ENCODE data around the gene EML4. TPM values are rescaled to one million over a fixed set of nuclear protein-coding genes. Genes with fewer than 3 reads are reported as not detected.
A peak's percentile ranks its signal among the peaks of the same experiment; 100 is the strongest.

EML4 gene
- total and polyA plus RNA-seq, 9 of the 15 experiments (the other 6 are each of a cell fraction or from before 2014, with no cell fraction given), result 14.7 to 48.3 (median 36.5) TPM

DNA sequence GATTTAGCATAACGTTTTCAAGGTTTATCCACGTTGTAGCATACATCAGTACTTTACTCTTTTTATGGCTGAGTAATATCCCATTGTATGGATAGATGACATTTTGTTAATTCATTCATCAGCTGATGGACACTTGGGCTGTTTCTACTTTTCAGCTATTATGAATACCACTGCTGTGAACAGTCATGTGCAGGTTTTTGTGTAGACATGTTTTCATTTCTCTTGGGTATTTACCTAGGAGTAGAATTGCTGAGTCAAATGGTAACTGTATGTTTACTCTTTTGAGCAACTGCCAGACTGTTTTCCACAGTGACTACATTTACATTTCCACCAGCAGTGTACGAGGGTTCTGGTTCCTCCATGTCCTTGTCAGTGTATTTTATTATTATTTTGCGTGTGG, 158.0 kb downstream of the EML4 start (continued):
- TF ChIP-seq, protein P1, sequence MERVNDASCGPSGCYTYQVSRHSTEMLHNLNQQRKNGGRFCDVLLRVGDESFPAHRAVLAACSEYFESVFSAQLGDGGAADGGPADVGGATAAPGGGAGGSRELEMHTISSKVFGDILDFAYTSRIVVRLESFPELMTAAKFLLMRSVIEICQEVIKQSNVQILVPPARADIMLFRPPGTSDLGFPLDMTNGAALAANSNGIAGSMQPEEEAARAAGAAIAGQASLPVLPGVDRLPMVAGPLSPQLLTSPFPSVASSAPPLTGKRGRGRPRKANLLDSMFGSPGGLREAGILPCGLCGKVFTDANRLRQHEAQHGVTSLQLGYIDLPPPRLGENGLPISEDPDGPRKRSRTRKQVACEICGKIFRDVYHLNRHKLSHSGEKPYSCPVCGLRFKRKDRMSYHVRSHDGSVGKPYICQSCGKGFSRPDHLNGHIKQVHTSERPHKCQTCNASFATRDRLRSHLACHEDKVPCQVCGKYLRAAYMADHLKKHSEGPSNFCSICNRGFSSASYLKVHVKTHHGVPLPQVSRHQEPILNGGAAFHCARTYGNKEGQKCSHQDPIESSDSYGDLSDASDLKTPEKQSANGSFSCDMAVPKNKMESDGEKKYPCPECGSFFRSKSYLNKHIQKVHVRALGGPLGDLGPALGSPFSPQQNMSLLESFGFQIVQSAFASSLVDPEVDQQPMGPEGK (CRISPR knock-in tag; IDR thresholded peaks at IDR 0.05; ENCODE audit: borderline replicate concordance), result no peak
- TF ChIP-seq MTA2 (IDR thresholded peaks at IDR 0.05; ENCODE audit: low read depth) (no peak), SUPT5H (IDR thresholded peaks at IDR 0.05) (no peak), HNRNPH1 (optimal IDR thresholded peaks at IDR 0.05; ENCODE audit: low read depth, low read length) (no peak), ZNF699 (CRISPR knock-in tag; IDR thresholded peaks at IDR 0.05; ENCODE audit: insufficient replicate concordance) (no peak), ZNF384 (IDR thresholded peaks at IDR 0.05; ENCODE audit: low read depth, low read length) (no peak), ZBTB7A (IDR thresholded peaks at IDR 0.05; ENCODE audit: borderline replicate concordance, control insufficient read depth, low read depth, low read length) (no peak), MAFG (tag; conservative IDR thresholded peaks at IDR 0.05) (0 out of 2 replicates have a peak, but pooled peaks have one; percentile 11), PHTF2 (CRISPR knock-in tag; IDR thresholded peaks at IDR 0.05) (no peak), FOXJ2 (tag; IDR thresholded peaks at IDR 0.05) (peak; percentile 38; the same call in 1 of the 2 replicates), FOXA3 (CRISPR knock-in tag; conservative IDR thresholded peaks at IDR 0.05 in 1 of 2, IDR thresholded peaks at IDR 0.05 in 1 of 2) (peak in 1 of 2 experiments; percentile 40; a peak in 1 of 4 replicates), SMARCA5 (IDR thresholded peaks at IDR 0.05) (no peak), KLF10 (CRISPR knock-in tag; IDR thresholded peaks at IDR 0.05) (no peak)
- TF ChIP-seq, protein P2, sequence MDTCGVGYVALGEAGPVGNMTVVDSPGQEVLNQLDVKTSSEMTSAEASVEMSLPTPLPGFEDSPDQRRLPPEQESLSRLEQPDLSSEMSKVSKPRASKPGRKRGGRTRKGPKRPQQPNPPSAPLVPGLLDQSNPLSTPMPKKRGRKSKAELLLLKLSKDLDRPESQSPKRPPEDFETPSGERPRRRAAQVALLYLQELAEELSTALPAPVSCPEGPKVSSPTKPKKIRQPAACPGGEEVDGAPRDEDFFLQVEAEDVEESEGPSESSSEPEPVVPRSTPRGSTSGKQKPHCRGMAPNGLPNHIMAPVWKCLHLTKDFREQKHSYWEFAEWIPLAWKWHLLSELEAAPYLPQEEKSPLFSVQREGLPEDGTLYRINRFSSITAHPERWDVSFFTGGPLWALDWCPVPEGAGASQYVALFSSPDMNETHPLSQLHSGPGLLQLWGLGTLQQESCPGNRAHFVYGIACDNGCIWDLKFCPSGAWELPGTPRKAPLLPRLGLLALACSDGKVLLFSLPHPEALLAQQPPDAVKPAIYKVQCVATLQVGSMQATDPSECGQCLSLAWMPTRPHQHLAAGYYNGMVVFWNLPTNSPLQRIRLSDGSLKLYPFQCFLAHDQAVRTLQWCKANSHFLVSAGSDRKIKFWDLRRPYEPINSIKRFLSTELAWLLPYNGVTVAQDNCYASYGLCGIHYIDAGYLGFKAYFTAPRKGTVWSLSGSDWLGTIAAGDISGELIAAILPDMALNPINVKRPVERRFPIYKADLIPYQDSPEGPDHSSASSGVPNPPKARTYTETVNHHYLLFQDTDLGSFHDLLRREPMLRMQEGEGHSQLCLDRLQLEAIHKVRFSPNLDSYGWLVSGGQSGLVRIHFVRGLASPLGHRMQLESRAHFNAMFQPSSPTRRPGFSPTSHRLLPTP (IDR thresholded peaks at IDR 0.05; ENCODE audit: borderline replicate concordance, extremely low read depth, insufficient read length), result no peak
